Stimulated activated naive B cell treated with anti-CD40 and anti-IgM and Interleukin-4, amounts not matched to agents 10 μg/mL and 1 μg/mL and 100 μg/mL, for 72 hours (primary cell): ENCODE measurements around the gene MAP3K5.
"Not testable (repeated sequence)": the region's sequence is repeated elsewhere in the genome, so short reads cannot be mapped to it uniquely, and the experiment has no call there.

Experiments
- ATAC-seq, 2 donors: fragments of 150-1000 bp; cut with Tn5 transposase; replicated peaks; 2 replicates each; pipeline ENCODE4 v1.10.0; 2021; ENCODE audit warnings: moderate library complexity in 1 of 2
- DNase-seq: peaks from one replicate; pipeline ENCODE4 v3.0.0; 2021
- H3K27ac Mint-ChIP-seq: one replicate; pipeline ENCODE4 v1.8.0; 2022; ENCODE audit warnings: mild to moderate bottlenecking, mixed read lengths
- H3K27me3 Mint-ChIP-seq, 2 donors: one replicate each; pipeline ENCODE4 v1.8.0; 2022; ENCODE audit warnings: mixed read lengths in 2 of 2
- H3K36me3 Mint-ChIP-seq, 2 donors: one replicate each; pipeline ENCODE4 v1.8.0; 2022; ENCODE audit warnings: mixed read lengths in 2 of 2, mild to moderate bottlenecking in 1 of 2
- H3K4me1 Mint-ChIP-seq, 2 donors: one replicate each; pipeline ENCODE4 v1.8.0; 2022; ENCODE audit warnings: mixed read lengths in 2 of 2, mild to moderate bottlenecking in 1 of 2
- H3K4me3 Mint-ChIP-seq, 2 donors: one replicate each; pipeline ENCODE4 v1.8.0; 2022; ENCODE audit warnings: mild to moderate bottlenecking in 2 of 2, mixed read lengths in 2 of 2, moderate library complexity in 1 of 2
- H3K9me3 Mint-ChIP-seq, 2 donors: one replicate each; pipeline ENCODE4 v1.8.0; 2022; ENCODE audit warnings: mixed read lengths in 2 of 2, mild to moderate bottlenecking in 1 of 2

The MAP3K5 gene

GRCh38 chr6:136803608-136804007, 11.3 kb upstream of the MAP3K5 start:
- H3K9me3 Mint-ChIP-seq = peaks cover 0 to 2% of the 10 kb centered on the region in 2 donors
- H3K4me1 Mint-ChIP-seq = no peaks in the 10 kb centered on the region
- no peak overlapping the region for H3K4me3 Mint-ChIP-seq
- H3K27ac Mint-ChIP-seq = no peak overlapping the region
- no peak for ATAC-seq
- peaks cover 0 to 5% of the 10 kb centered on the region in 2 donors for H3K27me3 Mint-ChIP-seq
- H3K36me3 Mint-ChIP-seq = no peaks in the 10 kb centered on the region
- DNase-seq = no peak

GRCh38 chr6:136801581-136801980, 9.3 kb upstream of the MAP3K5 start:
- Mint-ChIP-seq H3K4me3 (no peak overlapping the region), H3K9me3 (peaks cover 0 to 2% of the 10 kb centered on the region in 2 donors), H3K27me3 (peaks cover 0 to 5% of the 10 kb centered on the region in 2 donors), H3K36me3 (no peaks in the 10 kb centered on the region), H3K27ac (no peak overlapping the region), H3K4me1 (no peaks in the 10 kb centered on the region)
- DNase-seq (no peak), ATAC-seq (no peak)

- Mint-ChIP-seq H3K36me3 (no peaks in the 10 kb centered on the region), H3K4me1 (peaks cover 7 to 10% of the 10 kb centered on the region in 2 donors), H3K27me3 (peaks cover 0 to 5% of the 10 kb centered on the region in 2 donors), H3K4me3 (no peak overlapping the region), H3K9me3 (no peaks in the 10 kb centered on the region), H3K27ac (no peak overlapping the region)
- DNase-seq = no peak
- ATAC-seq = no peak
Observed at GRCh38 chr6:136798044-136798443, 5.8 kb upstream of the MAP3K5 start.

GRCh38 chr6:136795996-136796395, 3.7 kb upstream of the MAP3K5 start:
- H3K27ac Mint-ChIP-seq = no peak overlapping the region
- H3K4me1 Mint-ChIP-seq = peaks cover 7 to 17% of the 10 kb centered on the region in 2 donors
- no peaks in the 10 kb centered on the region for H3K27me3 Mint-ChIP-seq
- H3K9me3 Mint-ChIP-seq = no peaks in the 10 kb centered on the region
- ATAC-seq = no peak
- no peak for DNase-seq
- H3K4me3 Mint-ChIP-seq = no peak overlapping the region
- H3K36me3 Mint-ChIP-seq = no peaks in the 10 kb centered on the region

GRCh38 chr6:136795386-136795785, 3.1 kb upstream of the MAP3K5 start:
- H3K4me3 Mint-ChIP-seq = no peak overlapping the region
- no peaks in the 10 kb centered on the region for H3K36me3 Mint-ChIP-seq
- no peak overlapping the region for H3K27ac Mint-ChIP-seq
- no peak for ATAC-seq
- no peaks in the 10 kb centered on the region for H3K27me3 Mint-ChIP-seq
- no peak for DNase-seq
- H3K4me1 Mint-ChIP-seq = peaks cover 7 to 22% of the 10 kb centered on the region in 2 donors
- no peaks in the 10 kb centered on the region for H3K9me3 Mint-ChIP-seq

- H3K4me1 Mint-ChIP-seq = peaks cover 11 to 34% of the 10 kb centered on the region in 2 donors
- peak; percentile 51 for DNase-seq
- peaks cover 0 to 6% of the 10 kb centered on the region in 2 donors for H3K36me3 Mint-ChIP-seq
- ATAC-seq = peak; percentile 22 to 28
- H3K27me3 Mint-ChIP-seq = no peaks in the 10 kb centered on the region
- H3K4me3 Mint-ChIP-seq = peak overlapping the region; percentile 98 to 99
- peak overlapping the region; percentile 99 for H3K27ac Mint-ChIP-seq
- H3K9me3 Mint-ChIP-seq = no peaks in the 10 kb centered on the region
Observed at GRCh38 chr6:136793363-136793762, 1.1 kb upstream of the MAP3K5 start.

- H3K9me3 Mint-ChIP-seq = no peaks in the 10 kb centered on the region
- H3K4me1 Mint-ChIP-seq = peaks cover 21 to 44% of the 10 kb centered on the region in 2 donors
- peak overlapping the region; percentile 98 to 99 for H3K4me3 Mint-ChIP-seq
- H3K36me3 Mint-ChIP-seq = peaks cover 0 to 9% of the 10 kb centered on the region in 2 donors
- H3K27ac Mint-ChIP-seq = peak overlapping the region; percentile 47
- ATAC-seq = no peak
- no peak for DNase-seq
- no peaks in the 10 kb centered on the region for H3K27me3 Mint-ChIP-seq
Observed at GRCh38 chr6:136792095-136792409, 225 bp downstream of the MAP3K5 start.

- no peaks in the 10 kb centered on the region for H3K9me3 Mint-ChIP-seq
- peak overlapping the region; percentile 86 for H3K27ac Mint-ChIP-seq
- peak overlapping the region; percentile 98 to 99 for H3K4me3 Mint-ChIP-seq
- no peaks in the 10 kb centered on the region for H3K27me3 Mint-ChIP-seq
- DNase-seq (peak; percentile 39), ATAC-seq (peak; percentile 13 to 27)
- peaks cover 0 to 9% of the 10 kb centered on the region in 2 donors for H3K36me3 Mint-ChIP-seq
- H3K4me1 Mint-ChIP-seq = peaks cover 23 to 44% of the 10 kb centered on the region in 2 donors
Observed at GRCh38 chr6:136791296-136792094, 782 bp downstream of the MAP3K5 start.

GRCh38 chr6:136790411-136791295, 1.6 kb downstream of the MAP3K5 start:
- no peak for DNase-seq
- Mint-ChIP-seq H3K27ac (peak overlapping the region; percentile 86), H3K4me3 (peak overlapping the region; percentile 98 to 99), H3K9me3 (no peaks in the 10 kb centered on the region), H3K4me1 (peaks cover 27 to 51% of the 10 kb centered on the region in 2 donors), H3K27me3 (no peaks in the 10 kb centered on the region), H3K36me3 (peaks cover 0 to 9% of the 10 kb centered on the region in 2 donors)
- no peak for ATAC-seq

GRCh38 chr6:136789440-136789839, 2.8 kb downstream of the MAP3K5 start:
- not testable (repeated sequence) for H3K27me3 Mint-ChIP-seq, DNase-seq, H3K9me3 Mint-ChIP-seq, H3K27ac Mint-ChIP-seq, H3K4me3 Mint-ChIP-seq, ATAC-seq
- Mint-ChIP-seq H3K4me1 (peaks cover 38 to 63% of the 10 kb centered on the region in 2 donors), H3K36me3 (peaks cover 0 to 14% of the 10 kb centered on the region in 2 donors)

GRCh38 chr6:136788069-136788902, 4.0 kb downstream of the MAP3K5 start:
- ATAC-seq (no peak), DNase-seq (no peak)
- Mint-ChIP-seq H3K4me1 (peaks cover 42 to 67% of the 10 kb centered on the region in 2 donors), H3K9me3 (peaks cover 0 to 1% of the 10 kb centered on the region in 2 donors), H3K36me3 (peaks cover 4 to 22% of the 10 kb centered on the region in 2 donors), H3K4me3 (peak overlapping the region in 1 of 2 donors; percentile 37), H3K27ac (peak overlapping the region; percentile 75), H3K27me3 (no peaks in the 10 kb centered on the region)

- H3K4me3 Mint-ChIP-seq = no peak overlapping the region
- peaks cover 0 to 1% of the 10 kb centered on the region in 2 donors for H3K9me3 Mint-ChIP-seq
- H3K27me3 Mint-ChIP-seq = no peaks in the 10 kb centered on the region
- DNase-seq (no peak), ATAC-seq (no peak)
- H3K36me3 Mint-ChIP-seq = peaks cover 4 to 23% of the 10 kb centered on the region in 2 donors
- H3K4me1 Mint-ChIP-seq = peaks cover 42 to 71% of the 10 kb centered on the region in 2 donors
- no peak overlapping the region for H3K27ac Mint-ChIP-seq
Observed at GRCh38 chr6:136787726-136788068, 4.6 kb downstream of the MAP3K5 start.

GRCh38 chr6:136786658-136787057, 5.6 kb downstream of the MAP3K5 start:
- peaks cover 44 to 81% of the 10 kb centered on the region in 2 donors for H3K4me1 Mint-ChIP-seq
- H3K4me3 Mint-ChIP-seq = no peak overlapping the region
- ATAC-seq = no peak
- H3K9me3 Mint-ChIP-seq = peaks cover 0 to 1% of the 10 kb centered on the region in 2 donors
- H3K36me3 Mint-ChIP-seq = peaks cover 4 to 23% of the 10 kb centered on the region in 2 donors
- no peaks in the 10 kb centered on the region for H3K27me3 Mint-ChIP-seq
- H3K27ac Mint-ChIP-seq = no peak overlapping the region
- DNase-seq = no peak
